ENCODE data around the gene ANO8. TPM values are rescaled to one million over a fixed set of nuclear protein-coding genes. Genes with fewer than 3 reads are reported as not detected.
A peak's percentile ranks its signal among the peaks of the same experiment; 100 is the strongest.

ANO8 gene
- 1 to 10 TPM; 4.1 to 5.1 TPM for total RNA-seq
- polyA plus RNA-seq: 0.43 TPM

GRCh38 chr19:17334414-17335409 lies at the start of gene ANO8:
Gene ANO8 (minus strand): TSS chr19:17334855. CDS start chr19:17334670, 185 bp downstream.
- Mint-ChIP-seq H3K4me1 (peaks cover 31 to 58% (median 33%) of the 10 kb centered on the region in 3 donors), H3K4me3 (peak within 1 kb of the TSS; percentile 88 to 94 (median 90)), H3K9me3 (no peaks in the 10 kb centered on the region), H3K36me3 (peaks cover 0 to 13% (median 3%) of the 10 kb centered on the region in 3 donors), H3K27ac (peak within 1 kb of the TSS; percentile 80 to 89 (median 86)), H3K27me3 (no peaks in the 10 kb centered on the region)
- Histone ChIP-seq H3K4me1 (ENCODE audit: insufficient read depth, low read length) (peaks cover 25% of the 10 kb centered on the region), H3K27ac (ENCODE audit: low read depth, low read length) (peak within 1 kb of the TSS; percentile 74), H3K27me3 (ENCODE audit: insufficient read depth, low read length, poor library complexity, severe bottlenecking) (no peaks in the 10 kb centered on the region), H3K4me3 (ENCODE audit: low read length) (peak within 1 kb of the TSS; percentile 82), H3K9me3 (ENCODE audit: low read length) (no peaks in the 10 kb centered on the region), H3K36me3 (ENCODE audit: insufficient read depth, low read length) (no peaks in the 10 kb centered on the region)
- DNase-seq: peak; percentile 87 to 96 (median 93)
- ChIA-PET CTCF (interaction anchor here (0.8 to 3.2 kb wide), 9 partner anchors 10 to 131 kb away, joined by 3 to 13 read pairs (median 4); partner anchors contain the start of gene DDA1), POLR2A (interaction anchor here (0.6 to 2.1 kb wide), 5 partner anchors 11 to 151 kb away, joined by 3 to 13 read pairs (median 4); partner anchors contain the start of genes DDA1 and MRPL34)

GRCh38 chr19:17380426-17381138 lies 45.9 kb upstream of the ANO8 start:
- ChIA-PET CTCF (no interaction called here), POLR2A (no interaction called here)
- no peaks in the 10 kb centered on the region for H3K27me3 ChIP-seq (ENCODE audit: insufficient read depth, low read length, poor library complexity, severe bottlenecking)
- Mint-ChIP-seq H3K9me3 (peaks cover 0 to 2% (median 0%) of the 10 kb centered on the region in 5 donors), H3K36me3 (peaks cover 0 to 5% (median 0%) of the 10 kb centered on the region in 3 donors), H3K4me3 (peak overlapping the region in 2 of 7 donors; percentile 26 to 27), H3K27me3 (peaks cover 0 to 14% of the 10 kb centered on the region in 2 donors), H3K4me1 (peaks cover 5 to 6% (median 6%) of the 10 kb centered on the region in 3 donors), H3K27ac (no peak overlapping the region)
- no peak overlapping the region for H3K4me3 ChIP-seq (ENCODE audit: low read length)
- H3K4me1 ChIP-seq (ENCODE audit: insufficient read depth, low read length): peaks cover 4% of the 10 kb centered on the region
- no peak for DNase-seq
- no peaks in the 10 kb centered on the region for H3K9me3 ChIP-seq (ENCODE audit: low read length)
- H3K36me3 ChIP-seq (ENCODE audit: insufficient read depth, low read length): no peaks in the 10 kb centered on the region
- H3K27ac ChIP-seq (ENCODE audit: low read depth, low read length): no peak overlapping the region

DNA sequence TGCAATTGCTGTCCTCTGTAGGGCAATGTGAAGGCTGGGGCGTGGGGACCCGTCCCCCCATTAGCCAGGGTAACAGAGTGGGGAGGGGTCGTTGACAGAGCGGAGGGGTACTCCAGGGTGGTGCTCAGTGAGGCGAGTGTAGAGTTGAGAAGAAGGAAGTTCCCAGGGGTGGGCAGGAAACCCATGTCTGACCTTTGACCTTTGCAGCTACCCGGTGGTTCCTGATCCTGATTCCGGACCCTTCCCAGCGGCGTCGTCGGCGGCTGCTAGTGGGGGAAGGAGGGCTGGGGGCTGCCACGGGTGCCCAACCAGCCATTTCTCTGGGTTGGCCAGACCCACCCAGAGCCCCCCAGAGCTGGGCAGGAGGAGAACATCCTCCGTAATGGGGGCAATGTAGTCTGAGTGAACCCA lies 44.6 kb upstream of the ANO8 start:
- Mint-ChIP-seq H3K27me3 (peaks cover 0 to 14% of the 10 kb centered on the region in 2 donors), H3K9me3 (peaks cover 0 to 2% (median 0%) of the 10 kb centered on the region in 5 donors), H3K4me1 (peaks cover 5 to 6% (median 6%) of the 10 kb centered on the region in 3 donors), H3K4me3 (no peak overlapping the region), H3K36me3 (peaks cover 0 to 5% (median 0%) of the 10 kb centered on the region in 3 donors), H3K27ac (peak overlapping the region in 1 of 8 donors; percentile 17)
- H3K4me1 ChIP-seq (ENCODE audit: insufficient read depth, low read length): peaks cover 4% of the 10 kb centered on the region
- no peak for DNase-seq
- ChIA-PET POLR2A (no interaction called here), CTCF (interaction anchor here (0.7 kb wide), 1 partner anchor 38 kb away, joined by 3 read pairs; no protein-coding TSS in a partner anchor)
- H3K36me3 ChIP-seq (ENCODE audit: insufficient read depth, low read length): no peaks in the 10 kb centered on the region
- H3K27ac ChIP-seq (ENCODE audit: low read depth, low read length): no peak overlapping the region
- no peaks in the 10 kb centered on the region for H3K9me3 ChIP-seq (ENCODE audit: low read length)
- no peaks in the 10 kb centered on the region for H3K27me3 ChIP-seq (ENCODE audit: insufficient read depth, low read length, poor library complexity, severe bottlenecking)
- no peak overlapping the region for H3K4me3 ChIP-seq (ENCODE audit: low read length)

GRCh38 chr19:17378271-17378670 lies 43.6 kb upstream of the ANO8 start:
- ChIA-PET POLR2A (no interaction called here), CTCF (no interaction called here)
- Histone ChIP-seq H3K27ac (ENCODE audit: low read depth, low read length) (no peak overlapping the region), H3K9me3 (ENCODE audit: low read length) (no peaks in the 10 kb centered on the region), H3K4me3 (ENCODE audit: low read length) (no peak overlapping the region), H3K27me3 (ENCODE audit: insufficient read depth, low read length, poor library complexity, severe bottlenecking) (no peaks in the 10 kb centered on the region), H3K36me3 (ENCODE audit: insufficient read depth, low read length) (no peaks in the 10 kb centered on the region), H3K4me1 (ENCODE audit: insufficient read depth, low read length) (peaks cover 4% of the 10 kb centered on the region)
- H3K36me3 Mint-ChIP-seq: peaks cover 0 to 5% (median 0%) of the 10 kb centered on the region in 3 donors
- H3K27me3 Mint-ChIP-seq: peaks cover 0 to 14% of the 10 kb centered on the region in 2 donors
- no peak overlapping the region for H3K4me3 Mint-ChIP-seq
- H3K27ac Mint-ChIP-seq: no peak overlapping the region
- DNase-seq: no peak
- H3K9me3 Mint-ChIP-seq: peaks cover 0 to 2% (median 0%) of the 10 kb centered on the region in 5 donors
- peaks cover 5 to 6% (median 6%) of the 10 kb centered on the region in 3 donors for H3K4me1 Mint-ChIP-seq

GRCh38 chr19:17376935-17377600 lies 42.4 kb upstream of the ANO8 start, which contains the start of gene PLVAP:
Gene PLVAP (minus strand): TSS chr19:17377342. CDS start chr19:17377288, 54 bp downstream.
- Histone ChIP-seq H3K36me3 (ENCODE audit: insufficient read depth, low read length) (no peaks in the 10 kb centered on the region), H3K27ac (ENCODE audit: low read depth, low read length) (no peak within 1 kb of the TSS), H3K27me3 (ENCODE audit: insufficient read depth, low read length, poor library complexity, severe bottlenecking) (no peaks in the 10 kb centered on the region), H3K4me1 (ENCODE audit: insufficient read depth, low read length) (no peaks in the 10 kb centered on the region), H3K9me3 (ENCODE audit: low read length) (no peaks in the 10 kb centered on the region), H3K4me3 (ENCODE audit: low read length) (no peak within 1 kb of the TSS)
- DNase-seq: no peak
- peaks cover 0 to 5% (median 0%) of the 10 kb centered on the region in 3 donors for H3K36me3 Mint-ChIP-seq
- no peak within 1 kb of the TSS for H3K27ac Mint-ChIP-seq
- H3K4me1 Mint-ChIP-seq: no peaks in the 10 kb centered on the region
- H3K4me3 Mint-ChIP-seq: no peak within 1 kb of the TSS
- ChIA-PET CTCF (interaction anchor here (1.2 kb wide), 1 partner anchor 9 kb away, joined by 3 read pairs; no protein-coding TSS in a partner anchor), POLR2A (no interaction called here)
- H3K9me3 Mint-ChIP-seq: peaks cover 0 to 2% (median 0%) of the 10 kb centered on the region in 5 donors
- H3K27me3 Mint-ChIP-seq: peaks cover 0 to 16% of the 10 kb centered on the region in 2 donors

- POLR2A ChIA-PET: no interaction called here
- H3K27ac ChIP-seq (ENCODE audit: low read depth, low read length): no peak overlapping the region
- H3K36me3 Mint-ChIP-seq: no peaks in the 10 kb centered on the region
Measured at GRCh38 chr19:17370026-17370587, 35.5 kb upstream of the ANO8 start.

DNA sequence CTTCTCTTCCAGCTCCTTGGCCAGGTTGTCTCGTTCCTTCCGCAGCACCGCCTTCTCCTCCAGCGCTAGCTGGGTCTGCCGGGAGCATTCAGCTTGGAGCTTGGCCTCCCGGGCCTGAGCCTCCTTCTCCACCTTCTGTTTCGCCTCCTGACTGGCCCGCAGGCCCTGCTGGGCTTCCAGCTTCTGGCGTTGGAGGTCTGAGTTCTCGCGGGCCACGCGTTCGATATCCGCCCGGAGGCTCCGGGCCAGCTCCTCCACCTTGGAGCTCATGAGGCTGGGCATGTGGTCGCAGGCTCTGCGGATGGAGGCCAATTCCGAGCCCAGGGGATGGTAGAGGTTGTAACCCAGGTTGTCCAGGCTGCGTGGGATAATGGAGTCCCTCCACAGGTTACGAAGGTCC lies 30.7 kb upstream of the ANO8 start:
- H3K9me3 Mint-ChIP-seq: no peaks in the 10 kb centered on the region
- H3K36me3 ChIP-seq (ENCODE audit: insufficient read depth, low read length): no peaks in the 10 kb centered on the region
- H3K27ac Mint-ChIP-seq: no peak overlapping the region
- peaks cover 10 to 24% of the 10 kb centered on the region in 2 donors for H3K27me3 Mint-ChIP-seq
- H3K27ac ChIP-seq (ENCODE audit: low read depth, low read length): no peak overlapping the region
- POLR2A ChIA-PET: no interaction called here
- no peak for DNase-seq
- no peaks in the 10 kb centered on the region for H3K4me1 ChIP-seq (ENCODE audit: insufficient read depth, low read length)
- H3K4me3 Mint-ChIP-seq: no peak overlapping the region
- no peak overlapping the region for H3K4me3 ChIP-seq (ENCODE audit: low read length)
- H3K36me3 Mint-ChIP-seq: no peaks in the 10 kb centered on the region
- no peaks in the 10 kb centered on the region for H3K27me3 ChIP-seq (ENCODE audit: insufficient read depth, low read length, poor library complexity, severe bottlenecking)
- CTCF ChIA-PET: no interaction called here
- H3K9me3 ChIP-seq (ENCODE audit: low read length): no peaks in the 10 kb centered on the region
- H3K4me1 Mint-ChIP-seq: peaks cover 0 to 5% (median 0%) of the 10 kb centered on the region in 3 donors

More at GRCh38 chr19:17370026-17370587, 35.5 kb upstream of the ANO8 start:
- no peak for DNase-seq
- no peak overlapping the region for H3K27ac Mint-ChIP-seq
- Histone ChIP-seq H3K9me3 (ENCODE audit: low read length) (no peaks in the 10 kb centered on the region), H3K4me3 (ENCODE audit: low read length) (no peak overlapping the region), H3K4me1 (ENCODE audit: insufficient read depth, low read length) (no peaks in the 10 kb centered on the region), H3K36me3 (ENCODE audit: insufficient read depth, low read length) (no peaks in the 10 kb centered on the region), H3K27me3 (ENCODE audit: insufficient read depth, low read length, poor library complexity, severe bottlenecking) (no peaks in the 10 kb centered on the region)
- H3K4me1 Mint-ChIP-seq: peaks cover 0 to 5% (median 0%) of the 10 kb centered on the region in 3 donors
- peaks cover 13 to 25% of the 10 kb centered on the region in 2 donors for H3K27me3 Mint-ChIP-seq
- H3K9me3 Mint-ChIP-seq: no peaks in the 10 kb centered on the region
- no peak overlapping the region for H3K4me3 Mint-ChIP-seq
- CTCF ChIA-PET: no interaction called here

Measured in CD8-positive, alpha-beta memory T cell (primary cell).